ENCODE results near the gene ZNRF3.
"Not testable (repeated sequence)": the region's sequence is repeated elsewhere in the genome, so short reads cannot be mapped to it uniquely, and the experiment has no call there.

Gene ZNRF3

DNA sequence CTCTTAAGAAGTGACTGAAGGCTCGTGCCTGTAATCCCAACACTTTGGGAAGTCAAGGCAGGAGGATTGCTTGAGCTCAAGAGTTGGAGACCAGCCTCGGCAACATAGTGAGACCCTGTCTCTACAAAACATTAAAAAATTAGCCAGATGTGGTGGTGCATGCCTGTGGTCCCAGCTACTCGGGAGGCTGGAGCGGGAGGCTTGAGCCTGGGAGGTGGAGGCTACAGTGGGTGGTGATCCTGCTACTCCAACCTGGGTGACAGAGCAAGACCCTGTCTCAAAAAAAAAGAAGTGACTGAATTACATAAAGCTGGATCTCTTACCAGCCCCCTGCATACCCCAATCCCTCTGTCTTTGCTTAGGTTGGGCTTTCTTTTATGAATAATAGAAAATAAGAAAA is 120.2 kb downstream of the ZNRF3 start:
- no peak for DNase-seq (ENCODE audit: low spot score)
- TF ChIP-seq CTCF (conservative IDR thresholded peaks at IDR 0.05; ENCODE audit: low read depth): no peak
- no peak overlapping the region for H3K27ac ChIP-seq
- CTCF ChIA-PET: no interaction called here
- POLR2A ChIA-PET (ENCODE audit: low non-redundant PET): no interaction called here

DNA sequence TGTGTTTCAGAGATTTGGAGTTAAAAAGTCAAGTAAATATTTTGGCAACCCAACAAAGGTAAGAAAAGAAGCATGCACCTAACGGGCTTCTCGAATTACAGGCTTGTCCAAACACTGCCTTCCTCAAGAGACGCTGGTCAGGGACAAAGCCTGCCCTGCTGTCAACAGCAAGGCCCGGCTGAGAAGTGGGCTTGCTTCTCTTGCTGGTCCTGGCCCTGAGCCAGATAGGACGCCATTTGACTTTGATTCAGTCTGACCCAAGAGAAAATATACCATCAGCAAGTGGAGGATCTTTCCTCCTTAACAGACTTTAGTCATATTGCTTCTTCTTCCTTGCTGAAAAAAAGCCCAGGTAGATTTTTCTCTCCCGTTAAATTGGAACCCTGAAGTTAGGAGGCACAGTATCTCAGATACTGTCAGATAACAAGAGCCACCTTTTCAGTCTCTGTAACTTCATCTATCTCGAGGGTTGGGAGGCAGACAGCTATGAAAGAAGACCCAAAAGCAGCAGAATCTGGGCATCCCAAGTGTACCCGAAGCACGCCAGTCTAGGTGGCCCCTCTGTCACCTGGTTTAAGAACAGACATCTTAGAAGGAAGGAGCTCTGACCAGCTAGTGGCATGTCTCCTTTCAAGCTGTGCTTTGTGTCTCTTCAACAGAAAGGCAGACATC is 120.7 kb downstream of the ZNRF3 start:
- TF ChIP-seq CTCF (conservative IDR thresholded peaks at IDR 0.05; ENCODE audit: low read depth): no peak
- ChIA-PET CTCF (interaction anchor here (0.6 kb wide), 1 partner anchor 132 kb away, joined by 3 read pairs; no protein-coding TSS in a partner anchor), POLR2A (ENCODE audit: low non-redundant PET) (no interaction called here)
- DNase-seq (ENCODE audit: low spot score): no peak
- H3K27ac ChIP-seq: no peak overlapping the region; the same call in 1 of the 2 replicates

- ChIA-PET POLR2A (ENCODE audit: low non-redundant PET) (no interaction called here), CTCF (interaction anchor here (0.6 kb wide), 1 partner anchor 131 kb away, joined by 3 read pairs; no protein-coding TSS in a partner anchor)
- H3K27ac ChIP-seq: no peak overlapping the region; the same call in 1 of the 2 replicates
- no peak for TF ChIP-seq CTCF (conservative IDR thresholded peaks at IDR 0.05; ENCODE audit: low read depth)
- DNase-seq (ENCODE audit: low spot score): no peak
Observed at GRCh38 chr22:29004647-29005371, 121.4 kb downstream of the ZNRF3 start.

DNA sequence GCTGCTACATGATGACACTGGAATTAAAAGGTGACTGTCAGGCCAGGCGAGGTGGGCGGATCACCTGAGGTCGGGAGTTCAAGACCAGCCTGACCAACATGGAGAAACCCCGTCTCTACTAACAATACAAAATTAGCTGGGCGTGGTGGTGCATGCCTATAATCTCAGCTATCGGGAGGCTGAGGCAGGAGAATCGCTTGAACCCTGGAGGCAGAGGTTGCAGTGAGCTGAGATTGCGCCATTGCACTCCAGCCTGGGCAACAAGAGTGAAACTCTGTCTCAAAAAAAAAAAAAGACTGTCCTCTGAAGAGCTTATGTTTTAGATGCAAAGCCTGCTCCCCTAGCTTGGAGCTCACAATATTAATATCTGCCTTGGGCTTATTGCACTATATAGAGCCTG is 122.4 kb downstream of the ZNRF3 start:
- POLR2A ChIA-PET (ENCODE audit: low non-redundant PET); CTCF ChIA-PET; DNase-seq (ENCODE audit: low spot score); H3K27ac ChIP-seq: not testable (repeated sequence)

GRCh38 chr22:29006346-29006745 is 123.0 kb downstream of the ZNRF3 start:
- H3K27ac ChIP-seq: no peak overlapping the region
- ChIA-PET POLR2A (ENCODE audit: low non-redundant PET) (no interaction called here), CTCF (interaction anchor here (0.6 kb wide), 2 partner anchors 48 to 1015 kb away, joined by 3 to 4 read pairs; no protein-coding TSS in a partner anchor)
- no peak for DNase-seq (ENCODE audit: low spot score)
- no peak for TF ChIP-seq CTCF (conservative IDR thresholded peaks at IDR 0.05; ENCODE audit: low read depth)

- ChIA-PET CTCF (no interaction called here), POLR2A (ENCODE audit: low non-redundant PET) (no interaction called here)
- DNase-seq (ENCODE audit: low spot score): no peak
- no peak for TF ChIP-seq CTCF (conservative IDR thresholded peaks at IDR 0.05; ENCODE audit: low read depth)
- H3K27ac ChIP-seq: no peak overlapping the region
Observed at GRCh38 chr22:29009148-29009547, 125.8 kb downstream of the ZNRF3 start.
